ENCODE data around the gene MEIOC. TPM values are rescaled to one million over a fixed set of nuclear protein-coding genes. Genes with fewer than 3 reads are reported as not detected.
"Not testable (repeated sequence)": the region's sequence is repeated elsewhere in the genome, so short reads cannot be mapped to it uniquely, and the experiment has no call there.

MEIOC gene
- total and polyA plus RNA-seq, 2 of the 8 experiments (the other 6 are each of a cell fraction or from before 2014, with no cell fraction given): 4.2 to 4.8 TPM

- ChIA-PET POLR2A (ENCODE audit: partially characterized antibody) (interaction anchor here (0.6 to 1.3 kb wide), 2 partner anchors 9 to 105 kb away, joined by 3 to 8 read pairs; no protein-coding TSS in a partner anchor), CTCF (ENCODE audit: partially characterized antibody) (interaction anchor here (0.8 to 2.6 kb wide), 7 partner anchors 8 to 77 kb away, joined by 3 to 14 read pairs (median 4); no protein-coding TSS in a partner anchor)
- H3K4me3 ChIP-seq (ENCODE audit: extremely low read depth in 1 of 4, insufficient read depth in 2 of 4, low read depth in 3 of 4, low read length in 4 of 4); H2BK120ac ChIP-seq (replicated peaks; ENCODE audit: low read depth, low read length); H3K9ac ChIP-seq (replicated peaks in 1 of 4; ENCODE audit: extremely low read depth in 1 of 4, low read depth in 3 of 4, low read length in 3 of 4); H3K56ac ChIP-seq (replicated peaks; ENCODE audit: insufficient read length, low read depth, low read length); H4K8ac ChIP-seq (ENCODE audit: extremely low read depth, insufficient read depth, low read length); H3K27me3 ChIP-seq (replicated peaks in 1 of 4; ENCODE audit: control insufficient read depth in 3 of 4, extremely low read depth in 1 of 4, insufficient read depth in 3 of 4, low read length in 3 of 4); H3K79me2 ChIP-seq (ENCODE audit: control insufficient read depth in 1 of 2, insufficient read depth in 2 of 2, low read length in 2 of 2); H3K9me3 ChIP-seq (ENCODE audit: insufficient read depth in 2 of 2, low read depth in 1 of 2, low read length in 1 of 2); H2AK5ac ChIP-seq (ENCODE audit: low read depth, low read length); H2BK5ac ChIP-seq (ENCODE audit: low read depth, low read length); FAIRE-seq; H2BK20ac ChIP-seq (ENCODE audit: low read length); H3K27ac ChIP-seq (ENCODE audit: low read depth, low read length); H4K5ac ChIP-seq (ENCODE audit: insufficient read length, low read depth, low read length); H3K4ac ChIP-seq (replicated peaks; ENCODE audit: insufficient read length, low read depth, low read length); H3K4me1 ChIP-seq (replicated peaks in 1 of 4; ENCODE audit: control insufficient read depth in 3 of 4, insufficient read depth in 4 of 4, low read length in 3 of 4); H3K14ac ChIP-seq (ENCODE audit: insufficient read length); H3K23ac ChIP-seq (ENCODE audit: insufficient read length); DNase-seq (ENCODE audit: low read depth in 1 of 2, low spot score in 2 of 2); H2AFZ ChIP-seq (ENCODE audit: low read length); H2BK12ac ChIP-seq (ENCODE audit: low read depth, low read length); H3K4me2 ChIP-seq (ENCODE audit: insufficient read depth in 1 of 2, low read depth in 2 of 2, low read length in 2 of 2); H3K18ac ChIP-seq (ENCODE audit: extremely low read depth, low read length); H3K79me1 ChIP-seq (ENCODE audit: low read depth, low read length); H4K20me1 ChIP-seq (replicated peaks in 1 of 2; ENCODE audit: control insufficient read depth in 1 of 2, insufficient read depth in 2 of 2, low read length in 2 of 2); H3K23me2 ChIP-seq (ENCODE audit: low read depth, low read length); H4K91ac ChIP-seq (replicated peaks; ENCODE audit: insufficient read length, low read length); H2BK15ac ChIP-seq (ENCODE audit: low read length); H3K36me3 ChIP-seq (ENCODE audit: control insufficient read depth in 2 of 4, insufficient read depth in 4 of 4, low read length in 3 of 4): not testable (repeated sequence)
- 89% methylated on average over 9 of the region's 9 CpGs; no CpG with 5 or more reads in 1 of the 2 experiments for WGBS, 2 experiments (ENCODE audit: extremely low coverage in 1 of 2, insufficient coverage in 1 of 2, insufficient read length in 1 of 2, insufficient replicate concordance in 2 of 2, low coverage in 1 of 2, low lambda C conversion rate in 2 of 2, missing lambda C conversion rate in 1 of 2)
Measured at GRCh38 chr17:44618652-44619051, 37.6 kb upstream of the MEIOC start.

Data from H1 (cell line).